GM12878 (cell line): Measurements from ENCODE around the gene CREB5. TPM values are rescaled to one million over a fixed set of nuclear protein-coding genes. Genes with fewer than 3 reads are reported as not detected.

Source experiments
- ATAC-seq: fragments of 200-7000 bp; cut with Tn5 transposase; 3 replicates; pipeline ENCODE4 v1.9.1; 2020; ENCODE audit warnings: mild to moderate bottlenecking, moderate library complexity
- BruUV-seq: library from RNA; stranded (reverse); fragments of 400-500 nt; replicated peaks from 2 replicates; lab custom pipeline; 2021; lab: Mats Ljungman, UMichigan
- CTCF ChIA-PET: fragments of 300-600 bp; sonication (Branson Sonifier 250); formaldehyde crosslinking; extraction: SDS; loops from one replicate; lab custom pipeline; 2021; ENCODE audit warnings: inconsistent platforms; lab: Yijun Ruan, JAX
- POLR2A ChIA-PET: fragments of 350-600 bp; formaldehyde crosslinking; extraction: SDS; loops from one replicate; lab custom pipeline; 2021; ENCODE audit warnings: inconsistent platforms; lab: Charles Lee
- RAD21 ChIA-PET: fragments of 300-600 bp; sonication (Branson Sonifier 250); formaldehyde crosslinking; loops from one replicate; lab custom pipeline; 2023; ENCODE audit warnings: antibody characterized with exemption; ENCODE audit not compliant: unreplicated experiment; lab: Charles Lee
- SMC1A ChIA-PET: fragments of 300-600 bp; sonication (Branson Sonifier 250); formaldehyde crosslinking; loops from one replicate; lab custom pipeline; 2023; ENCODE audit not compliant: unreplicated experiment, uncharacterized antibody; lab: Charles Lee
- DNase-seq: peaks from one replicate; pipeline ENCODE4 v3.0.0-alpha.2; 2011; ENCODE audit warnings: low read depth, low spot score
- FAIRE-seq: peaks from 3 replicates; lab custom pipeline; 2011; peaks lifted over from hg19 to GRCh38; lab: Jason Lieb, UNC
- H2AFZ ChIP-seq: 2 replicates; pipeline ENCODE4 v1.6.0; 2011; ENCODE audit warnings: low read depth, low read length, control low read depth; ENCODE audit not compliant: control insufficient read depth
- H3K27ac ChIP-seq: 2 replicates; pipeline ENCODE4 v1.5.1; 2011; ENCODE audit warnings: control low read depth; ENCODE audit not compliant: control insufficient read depth, insufficient read depth
- H3K27me3 ChIP-seq, 2 experiments: replicated peaks in 1 of 2; 2 replicates each; pipeline versions ENCODE4 v1.6.0 to v1.6.1; 2011; ENCODE audit warnings: low read length in 1 of 2; ENCODE audit not compliant: control insufficient read depth in 2 of 2, insufficient read depth in 2 of 2
- H3K36me3 ChIP-seq, 2 experiments: 2 replicates each; pipeline ENCODE4 v1.5.1; 2011; ENCODE audit warnings: low read length in 1 of 2; ENCODE audit not compliant: control insufficient read depth in 2 of 2, insufficient read depth in 2 of 2
- H3K4me1 ChIP-seq: 2 replicates; pipeline ENCODE4 v1.6.1; 2011; ENCODE audit warnings: mild to moderate bottlenecking, low read length, moderate library complexity, mixed read lengths; ENCODE audit not compliant: control insufficient read depth, insufficient read depth
- H3K4me2 ChIP-seq: 2 replicates; pipeline ENCODE4 v1.6.0; 2011; ENCODE audit warnings: control low read depth; ENCODE audit not compliant: control insufficient read depth, insufficient read depth
- H3K4me3 ChIP-seq: fragments of 200-600 bp; sonication (generic); 2 replicates; pipeline ENCODE4 v1.5.1; 2016
- H3K79me2 ChIP-seq: 2 replicates; pipeline ENCODE4 v1.6.0; 2011; ENCODE audit warnings: low read length; ENCODE audit not compliant: control insufficient read depth, insufficient read depth
- H3K9ac ChIP-seq: 2 replicates; pipeline ENCODE4 v1.8.0; 2011; ENCODE audit warnings: low read length, control low read depth, mixed read lengths; ENCODE audit not compliant: control insufficient read depth, insufficient read depth
- H3K9me3 ChIP-seq: replicated peaks from 3 replicates; pipeline ENCODE4 v1.5.1; 2011; ENCODE audit warnings: mild to moderate bottlenecking, low read length; ENCODE audit not compliant: control insufficient read depth, insufficient read depth
- H4K20me1 ChIP-seq: 2 replicates; pipeline ENCODE4 v1.6.0; 2011; ENCODE audit not compliant: control insufficient read depth, insufficient read depth
- CBX3 ChIP-seq: fragments of 200-600 bp; sonication (generic); IDR thresholded peaks from 2 replicates; pipeline ENCODE4 v1.6.1; 2016; ENCODE audit warnings: low read depth, borderline replicate concordance
- CBX5 ChIP-seq: sonication (generic); IDR thresholded peaks from 2 replicates; pipeline ENCODE4 v1.6.1; 2016; ENCODE audit warnings: low read depth, moderate library complexity, mild to moderate bottlenecking, inconsistent platforms
- CHD2 ChIP-seq: IDR thresholded peaks from 2 replicates; pipeline ENCODE4 v1.6.1; 2011; ENCODE audit warnings: low read depth, low read length, improper control_type of control experiment, borderline replicate concordance
- EED ChIP-seq: sonication (generic); IDR thresholded peaks from 2 replicates; pipeline ENCODE4 v1.6.1; 2016; ENCODE audit warnings: antibody characterized with exemption, low read depth
- EP300 ChIP-seq, 2 experiments: fragments of 150-350 bp in 1 of 2; IDR thresholded peaks; 2 replicates each; pipeline ENCODE4 v1.6.1; 2011 to 2012; ENCODE audit warnings: low read depth in 2 of 2, low read length in 2 of 2, borderline replicate concordance in 1 of 2, improper control_type of control experiment in 1 of 2, inconsistent platforms in 1 of 2; ENCODE audit not compliant: control insufficient read depth in 1 of 2
- IKZF1 ChIP-seq: fragments of 450-650 bp; conservative IDR thresholded peaks from 2 replicates; pipeline ENCODE4 v1.6.1; 2017; ENCODE audit warnings: antibody characterized with exemption, mild to moderate bottlenecking
- KLF5 ChIP-seq: fragments of 450-650 bp; IDR thresholded peaks from 2 replicates; pipeline ENCODE4 v1.6.1; 2014; ENCODE audit warnings: mild to moderate bottlenecking; ENCODE audit not compliant: partially characterized antibody
- MEF2B ChIP-seq: fragments of 450-650 bp; IDR thresholded peaks from 2 replicates; pipeline ENCODE4 v1.6.1; 2018; ENCODE audit warnings: mild to moderate bottlenecking, moderate library complexity; ENCODE audit not compliant: partially characterized antibody, poor library complexity, severe bottlenecking
- MTA3 ChIP-seq: IDR thresholded peaks from 2 replicates; pipeline ENCODE4 v1.6.1; 2012; ENCODE audit warnings: low read length, inconsistent platforms, borderline replicate concordance
- POLR2AphosphoS2 ChIP-seq: IDR thresholded peaks from 2 replicates; pipeline ENCODE4 v1.6.1; 2011; ENCODE audit warnings: low read depth, mild to moderate bottlenecking, low read length, improper control_type of control experiment, moderate library complexity
- RAD51 ChIP-seq: fragments of 450-650 bp; IDR thresholded peaks from 2 replicates; pipeline ENCODE4 v1.6.1; 2016; ENCODE audit warnings: moderate library complexity, mild to moderate bottlenecking, inconsistent platforms
- RBBP5 ChIP-seq: fragments of 200-600 bp; sonication (generic); conservative IDR thresholded peaks from 2 replicates; pipeline ENCODE4 v1.6.1; 2016
- SIX5 ChIP-seq: IDR thresholded peaks from 2 replicates; pipeline ENCODE4 v1.6.1; 2011; ENCODE audit warnings: mild to moderate bottlenecking, low read depth, low read length, moderate library complexity; ENCODE audit not compliant: severe bottlenecking
- TCF3 ChIP-seq: IDR thresholded peaks from 2 replicates; pipeline ENCODE4 v1.6.1; 2012; ENCODE audit warnings: low read depth, mild to moderate bottlenecking, low read length, borderline replicate concordance; ENCODE audit not compliant: insufficient read depth
- ZNF622 ChIP-seq: fragments of 450-650 bp; IDR thresholded peaks from 2 replicates; pipeline ENCODE4 v1.6.1; 2017; ENCODE audit warnings: mild to moderate bottlenecking, inconsistent platforms
- WGBS: methylation state at CpG from one replicate; pipeline ENCODE4 v1.1.6; 2016; ENCODE audit warnings: low lambda C conversion rate; ENCODE audit not compliant: insufficient replicate concordance, insufficient coverage; ENCODE audit errors: missing lambda C conversion rate; 5-methylcytosine and 5-hydroxymethylcytosine counted together
- in situ Hi-C: fragments of 300-500 bp; cut with MboI; formaldehyde crosslinking; loops from 9 replicates; pipeline ENCODE4 v1.14.3; 2018; ENCODE audit warnings: mixed read lengths
- intact Hi-C: fragments of 100-400 bp; cut with micrococcal nuclease; formaldehyde crosslinking; loops from one replicate; pipeline ENCODE4 v1.14.2; 2022; ENCODE audit not compliant: unreplicated experiment
- polyA plus RNA-seq, 11 experiments: library from polyadenylated mRNA; depleted of rRNA in 4 of 11; unstranded in 6 of 11; stranded (reverse) in 5 of 11; fragments of >200 nt; fragmentation: Nextera tagmentation in 4 of 11; fragmentation: Illumina TruSeq in 1 of 11; extraction: Ambion mirVana in 4 of 11; extraction: Trizol in 1 of 11; gene quantifications; 1 replicate in 1 of 11; 2 replicates in 10 of 11; pipeline versions ENCODE4 v1.2.1 to v1.2.3, GENCODE V29; 2011 to 2016; ENCODE audit warnings: inconsistent platforms in 2 of 11, missing spikeins in 2 of 11, low read depth in 1 of 11
- total RNA-seq, 4 experiments: library from RNA; depleted of rRNA in 3 of 4; stranded (reverse); fragments of >200 nt in 3 of 4; fragmentation: Illumina TruSeq in 1 of 4; extraction: Trizol in 1 of 4; gene quantifications; 2 replicates each; pipeline versions ENCODE4 v1.2.1 to v1.2.3, GENCODE V29; 2013 to 2021
- TF ChIP-seq, protein P1 (sequence below): fragments of 450-650 bp; IDR thresholded peaks from 2 replicates; pipeline ENCODE4 v1.6.1; 2017; ENCODE audit warnings: borderline replicate concordance
- TF ChIP-seq, protein P2 (sequence below): fragments of 450-650 bp; IDR thresholded peaks from 2 replicates; pipeline ENCODE4 v1.6.1; 2017; ENCODE audit warnings: mild to moderate bottlenecking, moderate library complexity

CREB5 gene
- total and polyA plus RNA-seq, 10 of the 15 experiments (the other 5 are each of a cell fraction or from before 2014, with no cell fraction given), result 12.9 to 74.1 (median 53.0) TPM

DNA sequence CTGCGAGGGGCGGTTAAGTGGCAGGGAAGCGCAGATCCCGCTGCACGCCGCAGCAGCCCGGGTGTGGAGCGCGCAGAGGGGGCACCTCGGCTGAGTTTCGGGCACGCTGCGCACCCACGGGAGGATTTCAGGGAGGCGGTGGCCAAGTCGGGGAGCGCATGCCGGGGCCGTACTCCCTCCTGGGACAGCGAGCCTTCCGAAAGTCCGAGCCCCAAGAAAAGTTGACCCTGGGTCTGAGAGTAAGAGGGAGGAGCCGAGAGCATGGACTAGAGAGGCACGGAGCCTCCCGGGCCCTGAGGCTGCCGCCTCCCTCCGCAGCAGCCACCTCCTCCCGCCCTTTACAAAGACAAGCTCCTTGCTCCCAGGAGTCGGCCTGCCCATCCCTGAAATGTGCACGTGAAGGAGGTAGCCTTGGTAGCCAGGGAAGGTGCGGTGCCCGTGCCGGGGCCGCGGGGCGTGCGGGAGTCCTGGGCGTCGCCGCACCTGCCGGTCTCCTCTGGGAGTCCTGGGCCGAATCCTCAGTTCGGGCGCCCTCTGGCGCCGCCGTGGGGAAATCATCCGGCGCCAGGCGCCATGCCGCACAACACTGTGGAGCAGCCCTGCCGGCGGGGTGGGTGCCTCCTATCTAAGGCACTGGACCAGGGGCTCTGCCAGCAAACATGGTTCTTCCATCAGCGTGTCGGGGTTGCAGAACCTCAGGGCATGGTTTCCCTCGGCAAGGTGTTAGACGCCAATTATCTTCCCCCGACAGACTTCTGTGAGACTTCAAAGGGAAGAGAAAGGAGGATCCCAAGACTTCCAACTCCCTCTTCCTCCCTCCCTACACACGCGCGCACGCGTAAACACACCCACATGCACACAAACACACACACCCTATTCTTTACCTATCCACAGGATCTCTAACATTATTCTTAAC lies 441.8 kb downstream of the CREB5 start:
- in situ Hi-C loops, result no loop called here
- peak overlapping the region; percentile 83 for H3K4me2 ChIP-seq
- H4K20me1 ChIP-seq, result no peaks in the 10 kb centered on the region
- no peaks in the 10 kb centered on the region for H3K79me2 ChIP-seq
- DNase-seq, result peak; percentile 26
- no peaks in the 10 kb centered on the region for H3K9me3 ChIP-seq
- peak overlapping the region; percentile 74 for H3K4me3 ChIP-seq
- 9% methylated on average over 62 of the region's 63 CpGs for WGBS
- BruUV-seq, result no TSS peak
- ATAC-seq, result peak; percentile 100
- ChIA-PET CTCF (interaction anchor here (0.6 to 4.1 kb wide), 38 partner anchors 9 to 556 kb away, joined by 3 to 33 read pairs (median 4); partner anchors contain the start of gene CREB5), POLR2A (interaction anchor here (0.6 to 0.7 kb wide), 3 partner anchors 171 to 405 kb away, joined by 3 to 6 read pairs (median 5); no protein-coding TSS in a partner anchor), SMC1A (interaction anchor here (0.7 to 3.1 kb wide), 14 partner anchors 14 to 492 kb away, joined by 3 to 25 read pairs (median 3); partner anchors contain the start of gene CREB5), RAD21 (interaction anchor here (0.6 to 2.0 kb wide), 16 partner anchors 14 to 561 kb away, joined by 3 to 8 read pairs (median 3); no protein-coding TSS in a partner anchor)
- H2AFZ ChIP-seq, result peak overlapping the region; percentile 88
- no peaks in the 10 kb centered on the region for H3K36me3 ChIP-seq
- no peak overlapping the region for H3K9ac ChIP-seq
- 0 out of 2 replicates have a peak, but pooled peaks cover 3% of the 10 kb centered on the region for H3K4me1 ChIP-seq
- peaks cover 1 to 10% of the 10 kb centered on the region in 2 experiments; a peak in 3 of 4 replicates for H3K27me3 ChIP-seq
- FAIRE-seq, result peak; percentile 64
- intact Hi-C loops, result loop anchor here (1.0 to 10.0 kb wide), 6 partner anchors 232 to 555 kb away; no protein-coding TSS in a partner anchor
- H3K27ac ChIP-seq, result no peak overlapping the region
- TF ChIP-seq, protein P1, sequence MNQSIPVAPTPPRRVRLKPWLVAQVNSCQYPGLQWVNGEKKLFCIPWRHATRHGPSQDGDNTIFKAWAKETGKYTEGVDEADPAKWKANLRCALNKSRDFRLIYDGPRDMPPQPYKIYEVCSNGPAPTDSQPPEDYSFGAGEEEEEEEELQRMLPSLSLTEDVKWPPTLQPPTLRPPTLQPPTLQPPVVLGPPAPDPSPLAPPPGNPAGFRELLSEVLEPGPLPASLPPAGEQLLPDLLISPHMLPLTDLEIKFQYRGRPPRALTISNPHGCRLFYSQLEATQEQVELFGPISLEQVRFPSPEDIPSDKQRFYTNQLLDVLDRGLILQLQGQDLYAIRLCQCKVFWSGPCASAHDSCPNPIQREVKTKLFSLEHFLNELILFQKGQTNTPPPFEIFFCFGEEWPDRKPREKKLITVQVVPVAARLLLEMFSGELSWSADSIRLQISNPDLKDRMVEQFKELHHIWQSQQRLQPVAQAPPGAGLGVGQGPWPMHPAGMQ, result no peak
- TF ChIP-seq MEF2B (peak; percentile 33), CBX5 (no peak), EED (peak; percentile 58), RBBP5 (no peak), POLR2AphosphoS2 (no peak), RAD51 (no peak), IKZF1 (peak; percentile 83), SIX5 (no peak), TCF3 (0 out of 2 replicates have a peak, but pooled peaks have one; percentile 57), KLF5 (no peak), ZNF622 (no peak), EP300 (IDR thresholded peaks at IDR 0.05; ENCODE audit: borderline replicate concordance in 1 of 2, control insufficient read depth in 1 of 2, low read depth in 2 of 2, low read length in 2 of 2) (no peak), CBX3 (no peak), MTA3 (no peak), CHD2 (no peak)
- TF ChIP-seq, protein P2, sequence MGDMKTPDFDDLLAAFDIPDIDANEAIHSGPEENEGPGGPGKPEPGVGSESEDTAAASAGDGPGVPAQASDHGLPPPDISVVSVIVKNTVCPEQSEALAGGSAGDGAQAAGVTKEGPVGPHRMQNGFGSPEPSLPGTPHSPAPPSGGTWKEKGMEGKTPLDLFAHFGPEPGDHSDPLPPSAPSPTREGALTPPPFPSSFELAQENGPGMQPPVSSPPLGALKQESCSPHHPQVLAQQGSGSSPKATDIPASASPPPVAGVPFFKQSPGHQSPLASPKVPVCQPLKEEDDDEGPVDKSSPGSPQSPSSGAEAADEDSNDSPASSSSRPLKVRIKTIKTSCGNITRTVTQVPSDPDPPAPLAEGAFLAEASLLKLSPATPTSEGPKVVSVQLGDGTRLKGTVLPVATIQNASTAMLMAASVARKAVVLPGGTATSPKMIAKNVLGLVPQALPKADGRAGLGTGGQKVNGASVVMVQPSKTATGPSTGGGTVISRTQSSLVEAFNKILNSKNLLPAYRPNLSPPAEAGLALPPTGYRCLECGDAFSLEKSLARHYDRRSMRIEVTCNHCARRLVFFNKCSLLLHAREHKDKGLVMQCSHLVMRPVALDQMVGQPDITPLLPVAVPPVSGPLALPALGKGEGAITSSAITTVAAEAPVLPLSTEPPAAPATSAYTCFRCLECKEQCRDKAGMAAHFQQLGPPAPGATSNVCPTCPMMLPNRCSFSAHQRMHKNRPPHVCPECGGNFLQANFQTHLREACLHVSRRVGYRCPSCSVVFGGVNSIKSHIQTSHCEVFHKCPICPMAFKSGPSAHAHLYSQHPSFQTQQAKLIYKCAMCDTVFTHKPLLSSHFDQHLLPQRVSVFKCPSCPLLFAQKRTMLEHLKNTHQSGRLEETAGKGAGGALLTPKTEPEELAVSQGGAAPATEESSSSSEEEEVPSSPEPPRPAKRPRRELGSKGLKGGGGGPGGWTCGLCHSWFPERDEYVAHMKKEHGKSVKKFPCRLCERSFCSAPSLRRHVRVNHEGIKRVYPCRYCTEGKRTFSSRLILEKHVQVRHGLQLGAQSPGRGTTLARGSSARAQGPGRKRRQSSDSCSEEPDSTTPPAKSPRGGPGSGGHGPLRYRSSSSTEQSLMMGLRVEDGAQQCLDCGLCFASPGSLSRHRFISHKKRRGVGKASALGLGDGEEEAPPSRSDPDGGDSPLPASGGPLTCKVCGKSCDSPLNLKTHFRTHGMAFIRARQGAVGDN, result no peak
